Neural cell (in vitro differentiated cells): Measurements from ENCODE around the gene PDE6D.

Source experiments
- CTCF ChIP-seq: fragments of 450-650 bp; IDR thresholded peaks from 2 replicates; pipeline ENCODE4 v1.5.1; 2014; ENCODE audit warnings: antibody characterized with exemption, mild to moderate bottlenecking, moderate library complexity; ENCODE audit not compliant: poor library complexity, severe bottlenecking
- EP300 ChIP-seq: fragments of 450-650 bp; conservative IDR thresholded peaks from 2 replicates; pipeline ENCODE4 v1.6.1; 2014; ENCODE audit warnings: antibody characterized with exemption, mild to moderate bottlenecking, moderate library complexity; ENCODE audit not compliant: poor library complexity, severe bottlenecking
- EZH2 ChIP-seq: fragments of 200-600, 300-800 bp; shearing (Covaris generic), sonication (generic); IDR thresholded peaks from 2 replicates; pipeline ENCODE4 v1.6.1; 2014; ENCODE audit warnings: antibody characterized with exemption, low read length, borderline replicate concordance, mild to moderate bottlenecking; ENCODE audit not compliant: insufficient read depth, poor library complexity, severe bottlenecking
- MXI1 ChIP-seq: fragments of 450-650 bp; conservative IDR thresholded peaks from 2 replicates; pipeline ENCODE4 v1.6.1; 2014; ENCODE audit warnings: antibody characterized with exemption, mild to moderate bottlenecking; ENCODE audit not compliant: poor library complexity, severe bottlenecking
- POLR2AphosphoS5 ChIP-seq: IDR thresholded peaks from 2 replicates; pipeline ENCODE4 v1.6.1; 2012
- RAD21 ChIP-seq: fragments of 450-650 bp; conservative IDR thresholded peaks from 2 replicates; pipeline ENCODE4 v1.6.1; 2014; ENCODE audit warnings: antibody characterized with exemption, mild to moderate bottlenecking, moderate library complexity
- REST ChIP-seq: IDR thresholded peaks from 2 replicates; pipeline ENCODE4 v1.6.1; 2012; ENCODE audit warnings: borderline replicate concordance
- SMC3 ChIP-seq: fragments of 450-650 bp; conservative IDR thresholded peaks from 2 replicates; pipeline ENCODE4 v1.6.1; 2014; ENCODE audit warnings: antibody characterized with exemption, mild to moderate bottlenecking, moderate library complexity; ENCODE audit not compliant: poor library complexity
- TAF1 ChIP-seq: IDR thresholded peaks from 2 replicates; pipeline ENCODE4 v1.6.1; 2012; ENCODE audit warnings: low read depth

GRCh38 chr2:231821908-231822307 is 40.8 kb upstream of the PDE6D start:
- no peak for TF ChIP-seq CTCF
- no peak for TF ChIP-seq POLR2AphosphoS5
- TF ChIP-seq TAF1, result no peak
- TF ChIP-seq MXI1, result no peak
- TF ChIP-seq EP300, result no peak
- no peak for TF ChIP-seq EZH2
- no peak for TF ChIP-seq SMC3
- TF ChIP-seq REST, result no peak
- TF ChIP-seq RAD21, result no peak
